Mucosa of stomach (tissue), 1 donor: ENCODE measurements around the gene SEC14L6.

Experiments used
- H3K27me3 ChIP-seq: one replicate; pipeline ENCODE4 v1.7.0; 2013; ENCODE audit warnings: mild to moderate bottlenecking, low read length; ENCODE audit not compliant: control insufficient read depth, insufficient read depth
- H3K36me3 ChIP-seq: one replicate; pipeline ENCODE4 v1.7.0; 2013; ENCODE audit warnings: low read length; ENCODE audit not compliant: control insufficient read depth, insufficient read depth
- H3K4me1 ChIP-seq: one replicate; pipeline ENCODE4 v1.7.0; 2013; ENCODE audit warnings: mild to moderate bottlenecking, low read length; ENCODE audit not compliant: control insufficient read depth, insufficient read depth
- H3K4me3 ChIP-seq: one replicate; pipeline ENCODE4 v1.7.0; 2013; ENCODE audit warnings: low read length
- H3K9ac ChIP-seq: one replicate; pipeline ENCODE4 v1.7.0; 2013; ENCODE audit warnings: mild to moderate bottlenecking, low read length, moderate library complexity
- H3K9me3 ChIP-seq: one replicate; pipeline ENCODE4 v1.7.0; 2013; ENCODE audit warnings: mild to moderate bottlenecking, low read length, moderate library complexity; ENCODE audit not compliant: control insufficient read depth
- donor health status: Pancreatic carcinoma.

SEC14L6 gene

GRCh38 chr22:30521368-30522156 lies 25.0 kb downstream of the SEC14L6 start:
- H3K4me1 ChIP-seq, result no peaks in the 10 kb centered on the region
- no peaks in the 10 kb centered on the region for H3K9me3 ChIP-seq
- H3K36me3 ChIP-seq, result no peaks in the 10 kb centered on the region
- H3K4me3 ChIP-seq, result no peak overlapping the region
- H3K9ac ChIP-seq, result no peak overlapping the region
- peaks cover 6% of the 10 kb centered on the region for H3K27me3 ChIP-seq

- Histone ChIP-seq H3K4me1 (no peaks in the 10 kb centered on the region), H3K9me3 (no peaks in the 10 kb centered on the region), H3K9ac (no peak overlapping the region), H3K27me3 (peaks cover 3% of the 10 kb centered on the region), H3K4me3 (no peak overlapping the region), H3K36me3 (no peaks in the 10 kb centered on the region)
These were observed 26.6 kb downstream of the SEC14L6 start for GRCh38 chr22:30519842-30520425.

GRCh38 chr22:30516731-30517130 lies 29.8 kb downstream of the SEC14L6 start:
- no peaks in the 10 kb centered on the region for H3K36me3 ChIP-seq
- no peaks in the 10 kb centered on the region for H3K27me3 ChIP-seq
- H3K9ac ChIP-seq, result no peak overlapping the region
- no peaks in the 10 kb centered on the region for H3K9me3 ChIP-seq
- H3K4me3 ChIP-seq, result no peak overlapping the region
- H3K4me1 ChIP-seq, result no peaks in the 10 kb centered on the region

GRCh38 chr22:30516273-30516672 lies 30.3 kb downstream of the SEC14L6 start:
- H3K27me3 ChIP-seq, result no peaks in the 10 kb centered on the region

GRCh38 chr22:30514252-30514651 lies 32.3 kb downstream of the SEC14L6 start:
- Histone ChIP-seq H3K9me3 (no peaks in the 10 kb centered on the region), H3K4me3 (no peak overlapping the region), H3K27me3 (no peaks in the 10 kb centered on the region), H3K36me3 (no peaks in the 10 kb centered on the region), H3K9ac (no peak overlapping the region), H3K4me1 (no peaks in the 10 kb centered on the region)

More at GRCh38 chr22:30516273-30516672, 30.3 kb downstream of the SEC14L6 start:
- no peaks in the 10 kb centered on the region for H3K4me1 ChIP-seq
- H3K9me3 ChIP-seq, result no peaks in the 10 kb centered on the region
- no peaks in the 10 kb centered on the region for H3K36me3 ChIP-seq
- H3K9ac ChIP-seq, result no peak overlapping the region
- no peak overlapping the region for H3K4me3 ChIP-seq

- no peaks in the 10 kb centered on the region for H3K9me3 ChIP-seq
- no peak overlapping the region for H3K9ac ChIP-seq
- H3K36me3 ChIP-seq, result no peaks in the 10 kb centered on the region
- no peak overlapping the region for H3K4me3 ChIP-seq
- no peaks in the 10 kb centered on the region for H3K27me3 ChIP-seq
- no peaks in the 10 kb centered on the region for H3K4me1 ChIP-seq
These were observed 33.1 kb downstream of the SEC14L6 start for GRCh38 chr22:30513462-30513861.

- Histone ChIP-seq H3K27me3 (no peaks in the 10 kb centered on the region), H3K4me3 (no peak overlapping the region), H3K9ac (no peak overlapping the region), H3K4me1 (no peaks in the 10 kb centered on the region), H3K9me3 (no peaks in the 10 kb centered on the region), H3K36me3 (no peaks in the 10 kb centered on the region)
These were observed 34.6 kb downstream of the SEC14L6 start for GRCh38 chr22:30511911-30512310.

GRCh38 chr22:30511109-30511508 lies 35.4 kb downstream of the SEC14L6 start:
- no peak overlapping the region for H3K4me3 ChIP-seq
- no peaks in the 10 kb centered on the region for H3K27me3 ChIP-seq
- H3K4me1 ChIP-seq, result no peaks in the 10 kb centered on the region
- H3K9ac ChIP-seq, result no peak overlapping the region
- no peaks in the 10 kb centered on the region for H3K9me3 ChIP-seq
- no peaks in the 10 kb centered on the region for H3K36me3 ChIP-seq

GRCh38 chr22:30508216-30508615 lies 38.3 kb downstream of the SEC14L6 start:
- Histone ChIP-seq H3K4me1 (no peaks in the 10 kb centered on the region), H3K4me3 (no peak overlapping the region), H3K9ac (no peak overlapping the region), H3K9me3 (no peaks in the 10 kb centered on the region), H3K36me3 (no peaks in the 10 kb centered on the region), H3K27me3 (peaks cover 9% of the 10 kb centered on the region)

GRCh38 chr22:30507670-30508069 lies 38.9 kb downstream of the SEC14L6 start:
- Histone ChIP-seq H3K4me1 (no peaks in the 10 kb centered on the region), H3K4me3 (no peak overlapping the region), H3K27me3 (peaks cover 9% of the 10 kb centered on the region), H3K36me3 (no peaks in the 10 kb centered on the region), H3K9me3 (no peaks in the 10 kb centered on the region), H3K9ac (no peak overlapping the region)

GRCh38 chr22:30506507-30506968 lies 40.0 kb downstream of the SEC14L6 start:
- Histone ChIP-seq H3K27me3 (peaks cover 9% of the 10 kb centered on the region), H3K9ac (no peak overlapping the region), H3K4me3 (no peak overlapping the region), H3K36me3 (no peaks in the 10 kb centered on the region), H3K9me3 (no peaks in the 10 kb centered on the region), H3K4me1 (no peaks in the 10 kb centered on the region)

GRCh38 chr22:30503551-30503950 lies 43.0 kb downstream of the SEC14L6 start:
- Histone ChIP-seq H3K4me1 (no peaks in the 10 kb centered on the region), H3K4me3 (no peak overlapping the region), H3K9me3 (no peaks in the 10 kb centered on the region), H3K36me3 (no peaks in the 10 kb centered on the region), H3K27me3 (peaks cover 9% of the 10 kb centered on the region), H3K9ac (no peak overlapping the region)
